ENCODE results near the gene SLC35F6.
"Not testable (repeated sequence)": the region's sequence is repeated elsewhere in the genome, so short reads cannot be mapped to it uniquely, and the experiment has no call there.

The SLC35F6 gene

GRCh38 chr2:26757873-26758789, 6.0 kb upstream of the SLC35F6 start:
- no peak overlapping the region for H3K4me3 ChIP-seq (ENCODE audit: low read length)
- TF ChIP-seq, protein P1, sequence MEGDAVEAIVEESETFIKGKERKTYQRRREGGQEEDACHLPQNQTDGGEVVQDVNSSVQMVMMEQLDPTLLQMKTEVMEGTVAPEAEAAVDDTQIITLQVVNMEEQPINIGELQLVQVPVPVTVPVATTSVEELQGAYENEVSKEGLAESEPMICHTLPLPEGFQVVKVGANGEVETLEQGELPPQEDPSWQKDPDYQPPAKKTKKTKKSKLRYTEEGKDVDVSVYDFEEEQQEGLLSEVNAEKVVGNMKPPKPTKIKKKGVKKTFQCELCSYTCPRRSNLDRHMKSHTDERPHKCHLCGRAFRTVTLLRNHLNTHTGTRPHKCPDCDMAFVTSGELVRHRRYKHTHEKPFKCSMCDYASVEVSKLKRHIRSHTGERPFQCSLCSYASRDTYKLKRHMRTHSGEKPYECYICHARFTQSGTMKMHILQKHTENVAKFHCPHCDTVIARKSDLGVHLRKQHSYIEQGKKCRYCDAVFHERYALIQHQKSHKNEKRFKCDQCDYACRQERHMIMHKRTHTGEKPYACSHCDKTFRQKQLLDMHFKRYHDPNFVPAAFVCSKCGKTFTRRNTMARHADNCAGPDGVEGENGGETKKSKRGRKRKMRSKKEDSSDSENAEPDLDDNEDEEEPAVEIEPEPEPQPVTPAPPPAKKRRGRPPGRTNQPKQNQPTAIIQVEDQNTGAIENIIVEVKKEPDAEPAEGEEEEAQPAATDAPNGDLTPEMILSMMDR (conservative IDR thresholded peaks at IDR 0.05; ENCODE audit: low read length), result no peak
- DNase-seq (ENCODE audit: low read depth), result peak; percentile 99

DNA sequence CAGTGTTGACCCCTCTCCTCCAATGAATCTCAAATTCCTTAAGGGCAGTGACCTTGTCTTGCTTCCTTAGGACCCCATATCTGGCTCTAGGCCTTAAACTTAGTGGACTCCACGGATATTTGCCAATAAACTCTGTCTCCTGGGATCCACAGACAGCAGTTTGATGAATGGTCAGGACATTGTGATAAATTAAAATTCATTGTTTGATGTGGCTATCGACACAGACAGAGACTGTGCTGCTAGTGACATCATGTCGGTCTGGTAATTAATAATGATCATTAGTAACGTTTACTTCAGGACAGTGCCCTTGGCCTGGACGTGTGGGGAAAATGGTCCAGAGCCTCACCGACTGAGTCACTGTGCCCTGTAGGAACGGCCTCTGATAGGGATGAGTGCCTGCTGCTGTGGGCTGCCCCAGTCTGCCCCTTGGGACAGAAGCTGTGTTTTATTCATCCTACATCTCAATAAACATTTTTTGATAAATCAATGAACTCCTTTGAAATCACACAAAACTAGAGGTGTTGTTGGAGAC, 5.2 kb upstream of the SLC35F6 start:
- H3K4me3 ChIP-seq (ENCODE audit: low read length), result no peak overlapping the region
- TF ChIP-seq, protein P1 (conservative IDR thresholded peaks at IDR 0.05; ENCODE audit: low read length), result no peak
- DNase-seq (ENCODE audit: low read depth), result no peak

GRCh38 chr2:26759845-26760244, 4.2 kb upstream of the SLC35F6 start:
- TF ChIP-seq, protein P1 (conservative IDR thresholded peaks at IDR 0.05; ENCODE audit: low read length), result no peak
- no peak for DNase-seq (ENCODE audit: low read depth)
- H3K4me3 ChIP-seq (ENCODE audit: low read length), result no peak overlapping the region

DNA sequence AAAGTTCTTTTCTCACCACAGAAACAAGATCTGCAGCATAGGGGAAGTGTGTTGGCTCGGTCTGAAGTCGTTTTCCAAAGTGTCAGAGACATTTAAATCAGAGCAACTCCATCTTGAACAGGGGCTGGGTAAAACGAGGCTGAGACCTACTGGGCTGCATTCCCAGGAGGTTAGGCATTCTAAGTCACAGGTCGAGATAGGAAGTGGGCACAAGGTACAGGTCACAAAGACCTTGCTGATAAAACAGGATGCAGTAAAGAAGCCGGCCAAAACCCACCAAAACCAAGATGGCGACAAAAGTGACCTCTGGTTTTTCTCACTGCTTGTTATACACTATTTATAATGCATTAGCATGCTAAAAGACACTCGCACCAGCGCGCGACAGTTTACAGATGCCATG, 3.1 kb upstream of the SLC35F6 start:
- DNase-seq (ENCODE audit: low read depth); H3K4me3 ChIP-seq (ENCODE audit: low read length): not testable (repeated sequence)

DNA sequence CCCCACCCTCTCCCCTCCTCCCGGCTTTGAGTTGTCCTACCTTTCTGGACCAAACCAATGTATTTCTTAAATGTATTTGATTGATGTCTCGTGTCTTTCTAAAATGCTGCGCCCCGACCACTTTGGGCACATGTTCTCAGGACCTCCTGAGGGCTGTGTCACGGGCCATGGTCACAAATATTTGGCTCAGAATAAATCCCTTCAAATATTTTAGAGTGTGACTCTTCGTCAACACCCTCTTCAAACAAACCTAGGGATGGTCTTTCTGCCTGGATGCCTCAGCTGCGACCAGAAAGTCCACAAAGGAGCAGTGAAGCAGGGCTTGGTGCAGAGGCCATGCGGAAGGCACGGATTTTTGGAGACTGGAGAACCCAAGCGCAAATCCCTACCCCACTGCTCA, 1.1 kb upstream of the SLC35F6 start:
- no peak overlapping the region for H3K4me3 ChIP-seq (ENCODE audit: low read length)
- no peak for DNase-seq (ENCODE audit: low read depth)
- TF ChIP-seq, protein P1 (conservative IDR thresholded peaks at IDR 0.05; ENCODE audit: low read length), result no peak

DNA sequence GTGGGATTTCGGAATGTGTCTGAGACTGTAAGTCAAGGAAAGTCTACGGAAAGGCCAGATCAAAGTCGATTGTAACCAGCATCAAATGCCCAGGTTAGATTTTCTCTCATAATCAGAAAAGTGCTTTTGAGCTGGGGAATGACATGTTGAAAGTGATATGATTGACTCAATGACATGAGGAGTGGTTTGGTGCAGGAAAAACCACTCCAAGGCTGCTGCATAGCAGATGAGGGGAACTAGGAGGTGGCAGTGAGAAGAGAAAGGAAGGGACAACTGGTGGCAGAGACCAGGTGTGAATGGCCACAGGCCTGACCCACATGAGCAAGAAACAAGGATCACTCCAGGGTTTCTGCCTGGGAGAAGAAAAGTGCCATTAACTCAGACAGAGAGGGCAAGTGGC, 822 bp downstream of the SLC35F6 start:
- TF ChIP-seq, protein P1 (conservative IDR thresholded peaks at IDR 0.05; ENCODE audit: low read length), result no peak
- H3K4me3 ChIP-seq (ENCODE audit: low read length), result peak overlapping the region; percentile 96

DNA sequence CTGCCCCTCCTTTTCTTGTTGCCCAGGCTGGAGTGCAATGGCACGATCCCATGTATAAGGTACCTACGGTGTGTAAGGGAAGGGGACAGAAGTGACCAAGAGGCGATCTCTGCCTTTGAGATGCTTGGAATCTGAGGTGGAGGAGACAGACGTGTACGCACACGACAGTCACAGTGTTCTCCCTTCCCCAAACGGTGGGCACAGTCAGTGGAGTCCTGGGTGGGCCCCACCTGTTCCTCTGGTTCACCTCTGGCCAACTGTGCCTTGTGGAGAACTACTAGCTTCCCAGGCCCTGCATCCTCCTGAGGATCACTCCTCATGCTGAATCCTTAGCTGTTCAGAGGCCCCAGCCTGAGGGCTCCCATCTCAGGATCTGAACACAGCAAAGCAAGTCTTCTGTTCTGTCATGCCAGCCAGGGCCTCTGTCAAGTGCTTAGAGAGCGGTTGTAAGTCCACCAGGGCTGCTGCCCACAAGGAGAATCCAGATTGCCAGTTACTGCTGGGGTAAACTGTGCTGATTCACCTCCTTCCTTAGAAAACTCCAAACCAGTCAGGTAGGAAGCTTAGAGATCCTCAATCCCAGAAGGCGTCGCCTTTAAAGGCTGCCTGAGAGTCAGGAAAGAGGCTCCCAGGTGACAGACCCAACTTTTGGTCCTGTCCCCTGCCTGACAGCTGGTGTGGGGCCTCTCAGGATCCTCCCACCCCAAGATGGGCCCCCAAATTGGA, 1.6 kb downstream of the SLC35F6 start:
- TF ChIP-seq, protein P1 (conservative IDR thresholded peaks at IDR 0.05; ENCODE audit: low read length), result no peak
- peak overlapping the region; percentile 96 for H3K4me3 ChIP-seq (ENCODE audit: low read length)
- no peak for DNase-seq (ENCODE audit: low read depth)

More for the DNA sequence above, 822 bp downstream of the SLC35F6 start:
- DNase-seq (ENCODE audit: low read depth), result no peak
